H1 (cell line): ENCODE data around the gene EGR4. TPM values are rescaled to one million over a fixed set of nuclear protein-coding genes. Genes with fewer than 3 reads are reported as not detected.

Experiments used
- JUN ChIP-seq: IDR thresholded peaks from 2 replicates; pipeline ENCODE4 v1.6.1; 2011; ENCODE audit warnings: low read depth, mild to moderate bottlenecking, improper control_type of control experiment, low read length
- KDM4A ChIP-seq: IDR thresholded peaks from one replicate; pipeline ENCODE4 v1.7.1; 2012; ENCODE audit warnings: low read depth, mild to moderate bottlenecking, moderate library complexity, low read length, inconsistent platforms; ENCODE audit not compliant: severe bottlenecking
- NANOG ChIP-seq: IDR thresholded peaks from 2 replicates; pipeline ENCODE4 v1.6.1; 2011; ENCODE audit warnings: low read length, low read depth, mild to moderate bottlenecking, inconsistent platforms; ENCODE audit not compliant: insufficient read depth, poor library complexity, severe bottlenecking
- RNF2 ChIP-seq: fragments of 200-900, 300-1000 bp; sonication (generic); IDR thresholded peaks from 2 replicates; pipeline ENCODE4 v1.7.1; 2016; ENCODE audit warnings: borderline replicate concordance, low read depth, mild to moderate bottlenecking, antibody characterized with exemption, low read length; ENCODE audit not compliant: poor library complexity, severe bottlenecking; ENCODE audit errors: missing control alignments
- SIX5 ChIP-seq: IDR thresholded peaks from 2 replicates; pipeline ENCODE4 v1.6.1; 2011; ENCODE audit warnings: mild to moderate bottlenecking, low read depth, low read length
- polyA plus RNA-seq, 7 experiments: library from polyadenylated mRNA; depleted of rRNA in 3 of 7; stranded (reverse) in 5 of 7; unstranded in 2 of 7; fragments of >200 nt in 5 of 7; fragments of 200-250 nt in 2 of 7; gene quantifications; 1 replicate in 5 of 7; 2 replicates in 1 of 7; 4 replicates in 1 of 7; pipeline versions ENCODE4 v1.2.1 to v1.2.3, GENCODE V29; 2011 to 2013; ENCODE audit warnings: missing spikeins in 2 of 7, mixed read lengths in 2 of 7
- total RNA-seq: library from RNA; stranded (reverse); fragmentation: NEBNext Ultra II Directional; extraction: Animal tissue kit (Norgen Biotek cat#: 25700); gene quantifications from 2 replicates; pipeline ENCODE4 v1.2.1, GENCODE V29; 2021

EGR4 gene
- total and polyA plus RNA-seq, 2 of the 8 experiments (the other 6 are each of a cell fraction or from before 2014, with no cell fraction given), result 0.20 TPM; not detected in 1

GRCh38 chr2:73244580-73244979 lies 48.8 kb downstream of the EGR4 start (continued):
- no peak for TF ChIP-seq KDM4A
- no peak for TF ChIP-seq NANOG
- TF ChIP-seq JUN, result no peak
- TF ChIP-seq RNF2, result no peak
- no peak for TF ChIP-seq SIX5
